Endometrial microvascular endothelial cells (primary cell): Measurements from ENCODE around the gene MTRF1. TPM values are rescaled to one million over a fixed set of nuclear protein-coding genes. Genes with fewer than 3 reads are reported as not detected.

Source experiments
- in situ Hi-C: cut with HindIII; loops from 2 replicates; pipeline ENCODE4 v1.10.0; 2017; ENCODE audit warnings: low sequenced_read_pairs, low pct_unique_long_range_greater_than_20kb; ENCODE audit errors: inconsistent ontology term
- total RNA-seq: library from RNA; depleted of rRNA; stranded (reverse); fragments of >200 nt; gene quantifications from one replicate; pipeline ENCODE4 v1.2.3, GENCODE V29; 2015; ENCODE audit errors: inconsistent ontology term

Gene MTRF1
- total RNA-seq, 1 donor from 2014 or later: 10.7 TPM

DNA sequence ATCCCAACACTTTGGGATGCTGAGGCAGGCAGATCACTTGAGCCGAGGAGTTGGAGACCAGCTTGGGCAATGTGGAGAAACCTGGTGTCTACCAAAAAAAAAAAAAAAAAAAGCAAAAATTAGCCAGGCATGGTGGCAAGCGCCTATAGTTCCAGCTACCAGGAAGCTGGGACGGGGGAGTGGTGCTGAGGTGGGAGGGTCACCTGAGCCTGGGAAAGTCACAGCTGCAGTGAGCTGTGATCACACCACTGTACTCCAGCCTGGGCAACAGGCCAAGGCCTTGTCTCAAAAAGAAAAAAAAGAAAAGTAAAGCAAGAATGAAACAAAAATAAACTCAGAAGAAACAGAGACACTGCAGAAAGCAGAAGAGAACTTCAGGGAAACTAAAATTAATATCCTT lies 31.6 kb downstream of the MTRF1 start:
- in situ Hi-C loops: no loop called here

DNA sequence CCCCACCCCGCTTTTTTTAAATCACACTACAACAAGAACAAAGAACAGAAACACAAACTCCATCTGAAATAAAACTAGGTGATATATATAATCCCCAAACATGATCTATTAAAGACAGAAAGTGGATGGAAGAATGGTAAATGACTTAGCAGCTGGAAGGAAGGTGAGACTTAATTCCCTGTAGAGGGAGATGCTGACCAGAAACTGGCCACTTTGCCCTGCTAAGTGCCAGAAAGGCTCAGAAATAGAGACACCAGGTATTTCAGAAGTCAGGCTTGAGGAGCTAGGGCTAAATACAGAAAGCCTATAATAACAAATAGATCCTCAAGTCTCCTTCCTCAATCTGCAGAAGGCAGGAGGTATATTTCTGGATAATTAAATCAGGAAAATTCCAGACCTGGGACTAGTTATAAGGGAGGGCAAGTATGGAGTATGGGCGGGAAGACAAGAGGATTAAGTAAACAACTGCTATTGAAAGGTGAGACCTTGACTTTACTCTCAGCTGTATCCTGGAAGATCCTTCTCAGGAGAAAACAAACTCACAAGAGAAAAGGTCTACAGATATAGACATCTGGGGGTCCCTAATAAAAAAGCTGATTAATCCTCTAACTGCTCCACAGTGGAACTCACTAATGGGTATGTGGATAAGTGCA lies 32.2 kb downstream of the MTRF1 start:
- in situ Hi-C loops: no loop called here

GRCh38 chr13:41229356-41229755 lies 34.0 kb downstream of the MTRF1 start:
- in situ Hi-C loops: no loop called here

DNA sequence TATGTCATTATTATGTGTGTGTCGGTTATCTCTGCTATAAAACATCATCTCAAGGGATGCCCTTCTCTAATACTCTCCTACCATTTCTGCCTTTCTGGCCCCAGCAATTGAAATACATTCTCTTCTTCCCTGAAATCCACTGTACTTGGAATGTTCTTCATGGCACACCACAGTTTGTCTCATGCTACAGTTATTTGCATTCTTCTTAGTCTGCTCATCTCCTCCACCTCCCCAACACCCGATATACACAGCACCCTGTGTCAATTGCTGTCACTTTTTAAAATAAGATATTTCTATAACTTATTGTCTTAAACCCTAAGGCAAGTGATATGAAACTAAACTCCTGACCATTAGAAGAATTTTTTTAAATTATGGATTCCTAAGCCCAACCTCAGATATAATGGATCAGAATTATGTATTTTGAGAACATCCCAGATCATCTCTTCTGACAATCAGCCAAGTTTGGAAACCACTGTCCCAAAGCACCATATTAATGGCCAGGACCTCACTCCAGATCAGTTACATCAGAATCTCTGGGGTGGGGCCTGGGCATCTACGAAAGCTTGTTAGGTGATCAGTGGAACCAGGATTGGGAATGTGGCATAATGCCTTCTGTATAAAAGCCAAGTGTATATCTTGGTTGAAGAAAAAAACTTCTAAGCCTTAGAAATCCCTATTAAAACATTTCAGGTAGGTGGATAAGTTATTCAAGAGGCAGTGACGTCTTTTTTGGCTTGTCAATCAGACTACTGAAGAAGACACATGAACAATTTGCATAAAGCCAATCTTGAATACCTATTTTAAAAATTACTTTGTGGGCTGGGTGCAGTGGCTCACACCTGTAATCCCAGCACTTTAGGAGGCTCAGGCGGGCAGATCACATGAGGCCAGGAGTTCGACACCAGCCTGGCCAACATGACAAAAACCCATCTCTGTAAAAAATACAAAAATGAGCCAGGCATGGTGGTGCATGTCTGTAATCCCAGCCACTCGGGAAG lies 39.0 kb downstream of the MTRF1 start:
- in situ Hi-C loops: no loop called here

- in situ Hi-C loops: no loop called here
These were observed 41.0 kb downstream of the MTRF1 start for GRCh38 chr13:41222259-41222852.

GRCh38 chr13:41220401-41220800 lies 43.0 kb downstream of the MTRF1 start:
- in situ Hi-C loops: no loop called here

GRCh38 chr13:41216160-41216559 lies 47.2 kb downstream of the MTRF1 start:
- in situ Hi-C loops: no loop called here

DNA sequence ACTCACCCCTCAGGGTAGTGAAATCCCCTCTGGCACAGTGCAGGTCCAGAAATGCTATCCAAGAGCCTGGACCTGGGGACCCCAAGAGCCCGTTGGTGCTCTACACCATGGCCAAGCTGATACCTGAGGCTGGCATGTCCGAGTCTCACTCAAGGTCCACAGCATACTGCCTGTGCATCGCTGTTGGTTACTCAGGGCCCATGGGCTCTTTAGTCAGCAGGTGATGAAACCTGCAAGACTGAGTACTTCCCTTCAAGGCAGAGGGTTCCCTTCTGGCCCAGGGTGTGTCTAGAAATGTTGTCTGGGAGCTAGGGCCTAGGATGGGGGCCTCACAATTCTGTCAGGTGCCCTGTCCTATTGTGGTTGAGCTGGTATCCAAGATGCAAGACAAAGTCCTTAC lies 49.5 kb downstream of the MTRF1 start:
- in situ Hi-C loops: no loop called here

DNA sequence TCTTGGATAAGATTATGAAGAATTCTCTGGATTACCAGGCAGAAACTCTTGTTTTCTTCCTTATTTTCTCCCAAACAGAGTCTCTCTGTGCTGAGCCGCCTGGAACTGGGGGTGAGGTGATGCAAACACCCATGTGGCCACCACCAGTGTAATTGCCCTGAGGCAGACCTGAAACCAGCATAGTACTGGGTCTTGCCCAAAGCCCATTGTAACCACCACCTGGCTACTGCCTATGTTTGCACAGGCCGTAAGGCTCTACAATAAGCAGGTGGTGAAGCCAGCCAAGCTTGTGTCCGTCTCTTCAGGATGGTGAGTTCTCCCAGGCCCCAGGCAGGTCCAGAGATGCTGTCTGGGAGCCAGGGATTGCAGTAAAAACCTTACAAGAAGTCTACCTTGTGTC lies 50.1 kb downstream of the MTRF1 start:
- in situ Hi-C loops: no loop called here

GRCh38 chr13:41212881-41213280 lies 50.5 kb downstream of the MTRF1 start:
- in situ Hi-C loops: no loop called here

GRCh38 chr13:41211062-41211461 lies 52.3 kb downstream of the MTRF1 start:
- in situ Hi-C loops: no loop called here

- in situ Hi-C loops: no loop called here
These were observed 56.9 kb downstream of the MTRF1 start for GRCh38 chr13:41206467-41206866.

- in situ Hi-C loops: no loop called here
These were observed 59.6 kb downstream of the MTRF1 start for GRCh38 chr13:41203810-41204209.

- in situ Hi-C loops: no loop called here
These were observed 63.2 kb downstream of the MTRF1 start for GRCh38 chr13:41200126-41200525.

- in situ Hi-C loops: no loop called here
These were observed 63.9 kb downstream of the MTRF1 start for GRCh38 chr13:41199526-41199925.

GRCh38 chr13:41199079-41199478 lies 64.3 kb downstream of the MTRF1 start:
- in situ Hi-C loops: no loop called here

DNA sequence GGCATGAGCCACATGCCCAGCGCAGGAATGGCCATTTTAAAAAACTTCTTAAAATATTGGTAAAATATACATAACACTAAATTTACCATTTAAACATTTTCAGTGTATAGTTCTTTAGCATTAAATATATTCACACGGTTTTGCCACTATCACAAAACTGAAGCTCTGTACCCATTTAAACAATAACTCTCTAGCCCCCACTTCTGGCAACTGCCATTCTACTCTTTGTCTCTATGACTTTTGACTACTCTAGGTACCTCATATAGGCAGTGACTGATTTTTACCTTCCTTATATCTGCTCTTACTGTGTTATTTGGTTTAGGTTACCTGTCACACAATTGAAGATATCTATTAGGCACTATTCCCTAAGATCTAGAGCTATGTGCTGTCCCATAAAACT lies 66.8 kb downstream of the MTRF1 start:
- in situ Hi-C loops: no loop called here

DNA sequence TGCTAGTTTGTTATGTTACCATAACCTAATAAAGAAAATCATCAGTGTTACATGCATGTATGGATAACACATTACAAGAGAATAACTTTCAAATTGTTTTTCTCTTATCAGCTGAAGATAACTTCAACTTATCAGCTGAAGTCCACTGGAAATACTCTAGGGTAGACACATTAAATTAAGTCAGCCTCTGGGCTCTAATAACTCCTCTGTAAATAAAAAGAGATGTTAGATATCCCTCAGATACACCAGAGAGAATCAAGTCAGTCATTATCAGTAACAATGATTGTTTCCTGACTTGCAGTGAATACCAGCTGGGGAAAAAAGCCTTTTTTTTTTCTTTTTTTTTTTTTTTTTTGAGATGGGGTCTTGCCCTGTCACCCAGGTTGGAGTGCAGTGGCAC lies 67.4 kb downstream of the MTRF1 start:
- in situ Hi-C loops: no loop called here

DNA sequence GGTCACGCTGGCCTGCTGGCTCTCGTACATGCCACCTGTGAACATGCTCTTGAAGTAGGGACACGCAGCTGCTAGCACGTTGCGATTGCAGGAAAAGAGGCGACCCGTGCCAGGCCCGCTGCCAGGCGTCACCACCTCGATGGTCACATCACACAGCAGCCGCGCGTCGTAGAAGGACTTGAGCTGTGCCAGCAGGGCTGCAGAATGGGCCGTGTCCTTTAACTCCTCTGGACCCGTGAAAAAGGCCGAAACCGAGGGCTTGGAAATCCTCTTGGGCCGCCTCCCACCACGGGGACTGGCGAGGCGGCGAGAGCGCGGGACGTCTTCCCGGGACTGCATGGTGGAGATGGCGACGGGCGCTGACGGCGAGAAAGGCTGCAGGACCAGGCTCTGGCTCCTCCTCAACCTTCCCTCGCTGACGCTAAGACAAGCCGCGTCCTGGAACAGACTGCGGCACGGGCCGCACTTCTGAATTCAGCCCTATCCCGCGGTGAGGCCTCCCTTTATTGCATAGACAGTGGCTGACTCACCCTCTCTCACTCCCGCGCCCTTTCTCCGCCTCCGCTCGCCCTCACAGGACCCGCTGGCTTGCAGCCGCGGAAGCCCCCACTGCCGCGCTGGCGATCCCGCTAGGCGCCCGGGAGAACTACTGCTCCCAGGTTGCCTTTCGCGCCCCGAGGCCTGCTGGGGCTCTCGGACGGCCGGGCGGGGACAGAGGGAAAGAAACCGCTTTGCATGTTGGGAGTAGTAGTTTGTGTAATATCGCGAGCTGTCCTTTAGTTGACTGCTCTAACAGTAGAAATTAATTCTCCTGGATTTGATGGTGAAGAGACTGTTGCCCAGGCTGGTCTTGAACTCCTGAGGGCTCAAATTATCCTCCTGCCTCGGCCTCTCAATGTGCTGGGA lies 69.2 kb downstream of the MTRF1 start, which contains the start of gene KBTBD7:
TSS of gene KBTBD7 (minus strand) at position 651 of the 906 bp plus-strand sequence. CDS start at position 339, 312 bp downstream.
- in situ Hi-C loops: no loop called here
